ENCODE data around the gene RPTOR. TPM values are rescaled to one million over a fixed set of nuclear protein-coding genes. Genes with fewer than 3 reads are reported as not detected.

RPTOR gene
- total RNA-seq, 4 donors from 2014 or later = 23.6 to 37.0 (median 27.8) TPM

- DNase-seq (ENCODE audit: low spot score) (no peak), ATAC-seq (ENCODE audit: low FRiP score) (no peak)
- no peak for TF ChIP-seq CTCF (IDR thresholded peaks at IDR 0.05)
Observed at GRCh38 chr17:80824549-80825470, 280.2 kb downstream of the RPTOR start.

GRCh38 chr17:80825471-80826345 is 281.1 kb downstream of the RPTOR start:
- DNase-seq (ENCODE audit: low spot score) (no peak), ATAC-seq (ENCODE audit: low FRiP score) (no peak)
- no peak for TF ChIP-seq CTCF (IDR thresholded peaks at IDR 0.05)

- ATAC-seq (ENCODE audit: low FRiP score) (peak; percentile 15), DNase-seq (ENCODE audit: low spot score) (no peak)
- no peak for TF ChIP-seq CTCF (IDR thresholded peaks at IDR 0.05)
Observed at GRCh38 chr17:80826346-80826954, 281.8 kb downstream of the RPTOR start.

- peak; percentile 87 for ATAC-seq (ENCODE audit: low FRiP score)
- TF ChIP-seq CTCF (IDR thresholded peaks at IDR 0.05) = no peak
- peak; percentile 41 for DNase-seq (ENCODE audit: low spot score)
Observed at GRCh38 chr17:80826955-80827645, 282.5 kb downstream of the RPTOR start.

- no peak for TF ChIP-seq CTCF (IDR thresholded peaks at IDR 0.05)
- DNase-seq (ENCODE audit: low spot score) = no peak
- ATAC-seq (ENCODE audit: low FRiP score) = no peak
Observed at GRCh38 chr17:80827646-80828643, 283.3 kb downstream of the RPTOR start.
